Activated T-cell treated with anti-CD3 and anti-CD28 coated beads for 4 hours (primary cell): ENCODE results near the gene DARS1.
A peak's percentile ranks its signal among the peaks of the same experiment; 100 is the strongest.
"Not testable (repeated sequence)": the region's sequence is repeated elsewhere in the genome, so short reads cannot be mapped to it uniquely, and the experiment has no call there.

Experiments
- DNase-seq: peaks from one replicate; pipeline ENCODE4 v3.0.0-alpha.2; 2020

DARS1 gene

DNA sequence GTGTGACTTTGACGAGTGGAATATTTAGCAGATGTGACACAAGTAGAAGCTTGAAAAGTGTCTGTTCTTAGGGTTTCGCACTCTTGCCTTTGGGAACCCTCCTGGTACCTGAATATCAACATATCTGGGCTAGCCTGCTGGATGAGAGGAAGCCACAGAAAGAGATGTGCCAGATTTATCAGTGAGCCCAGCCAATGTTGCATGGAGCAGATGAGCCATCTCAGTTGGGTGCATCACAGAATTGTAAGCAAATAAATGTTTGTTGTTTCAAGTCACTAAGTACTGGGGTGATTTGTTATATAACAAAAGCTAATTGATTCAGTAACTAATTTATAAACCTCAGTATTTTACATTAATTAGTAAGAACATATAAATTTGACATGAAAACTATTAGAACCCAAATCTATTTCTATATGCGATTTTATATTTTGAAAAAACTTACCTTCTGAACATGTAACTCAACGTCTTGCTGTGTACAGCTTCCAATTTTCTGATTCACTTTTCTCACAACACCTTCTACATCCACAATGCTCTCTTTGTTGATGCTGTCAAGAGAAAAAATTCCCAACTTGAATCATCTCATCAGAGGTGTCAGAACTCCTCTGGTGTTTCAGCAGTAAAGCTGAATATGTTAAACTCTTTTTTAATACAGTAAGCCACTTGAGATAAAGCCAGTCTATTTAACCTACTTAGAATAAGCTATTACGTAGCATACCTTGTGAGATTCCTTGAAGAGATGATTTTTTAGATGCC lies 42.3 kb downstream of the DARS1 start:
- no peak for DNase-seq

DNA sequence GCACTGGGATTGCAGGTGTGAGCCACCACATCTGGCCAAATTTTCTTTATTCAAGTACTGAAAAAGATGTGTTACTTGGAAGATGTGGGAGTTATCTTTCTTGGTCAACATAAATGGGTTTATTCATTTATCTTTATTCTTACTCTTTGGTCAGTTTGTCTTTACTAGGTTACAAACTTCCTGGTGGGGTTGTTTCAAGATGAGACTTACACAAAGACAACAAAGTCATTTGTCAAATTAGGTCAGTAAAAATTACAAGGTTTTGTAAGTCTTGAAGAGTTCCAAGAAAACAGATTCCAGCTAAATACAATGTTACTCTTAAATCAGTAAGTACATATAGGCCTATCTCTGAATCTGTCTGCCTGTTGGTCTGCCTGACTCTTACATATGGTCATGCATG lies 48.9 kb downstream of the DARS1 start:
- DNase-seq, result no peak

DNA sequence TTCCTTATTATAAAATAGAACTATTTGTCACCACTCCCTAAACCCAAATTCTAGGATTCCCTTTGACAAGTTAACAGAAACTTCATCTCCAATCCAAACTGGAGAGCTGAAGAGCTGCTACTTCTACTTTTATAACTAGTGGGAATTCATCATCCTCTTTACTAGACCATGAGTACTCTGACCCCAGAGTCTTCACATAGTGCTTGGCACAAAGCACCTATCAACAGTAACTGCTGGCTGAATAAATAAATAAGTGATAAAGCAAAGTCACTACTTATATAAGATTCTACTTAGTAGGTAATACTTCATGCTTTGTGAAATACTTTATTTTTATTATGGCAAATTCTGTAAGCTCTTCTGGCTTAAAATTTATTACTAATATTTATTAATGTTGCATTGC lies 49.5 kb downstream of the DARS1 start:
- no peak for DNase-seq

DNA sequence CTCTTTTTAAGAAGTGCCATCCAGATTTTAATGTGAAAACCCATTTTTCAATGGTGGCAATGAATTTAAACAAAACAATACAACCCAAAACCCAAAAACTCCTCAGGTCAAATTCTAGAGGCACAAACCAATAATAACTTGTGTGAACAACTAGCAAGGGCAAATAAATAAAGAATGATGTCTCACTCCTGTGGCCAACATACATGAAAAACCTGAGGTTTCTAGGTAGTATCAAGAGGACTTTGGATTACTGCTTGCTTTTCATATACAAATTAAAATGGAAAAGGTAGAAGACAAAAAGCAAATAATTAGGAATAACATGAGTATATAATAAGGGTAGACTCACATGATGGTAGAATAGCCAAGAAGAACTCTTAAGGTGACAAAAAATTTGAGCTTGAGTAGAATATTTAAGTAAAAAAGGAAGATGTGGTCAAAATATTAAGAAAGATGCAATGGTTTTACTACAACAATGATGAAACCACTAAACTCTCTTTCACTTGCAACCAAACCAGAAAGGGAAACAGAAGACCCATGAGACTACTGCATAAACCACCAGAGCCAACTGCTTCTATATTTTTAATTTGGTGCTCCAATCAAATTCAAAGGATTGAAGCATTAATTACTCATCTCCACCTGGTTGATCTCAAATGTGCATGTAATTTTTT lies 53.5 kb downstream of the DARS1 start:
- no peak for DNase-seq

DNA sequence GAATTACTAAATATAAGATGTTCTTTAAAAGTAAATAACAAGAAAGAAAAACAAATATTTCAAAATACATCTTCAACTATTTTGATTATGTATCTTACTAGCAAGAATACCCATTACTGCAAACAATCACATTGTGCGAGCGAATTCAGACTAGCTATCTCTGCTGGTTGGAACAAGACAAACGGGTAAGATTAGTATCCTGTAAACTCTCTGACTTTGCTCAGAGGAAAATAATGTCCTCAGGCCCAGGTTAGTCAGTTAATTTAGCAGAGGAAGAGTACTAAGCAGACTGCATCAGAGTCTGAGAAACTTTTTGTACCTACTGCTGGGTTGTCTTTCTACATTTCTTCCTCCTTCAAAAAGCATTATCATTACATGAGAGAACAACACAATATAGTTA lies 58.8 kb downstream of the DARS1 start:
- DNase-seq, result no peak

DNA sequence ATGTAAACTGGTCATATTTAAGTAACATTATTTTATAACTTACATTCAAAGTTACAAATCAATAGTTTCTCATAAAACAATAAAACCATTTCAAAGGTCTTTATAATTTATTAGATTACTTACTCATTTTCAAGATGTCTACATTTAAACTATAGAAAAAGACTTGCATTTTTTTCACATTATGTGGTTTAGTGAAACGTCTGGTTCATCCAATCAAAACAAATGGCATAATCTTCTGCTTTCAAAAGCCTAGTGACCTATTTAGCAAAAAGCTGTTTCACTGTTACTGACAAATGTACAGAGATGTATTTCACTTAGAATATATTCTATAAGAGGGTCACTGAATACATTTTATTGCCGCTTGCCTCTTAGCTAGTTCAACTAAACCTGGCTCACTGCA lies 59.9 kb downstream of the DARS1 start:
- no peak for DNase-seq

DNA sequence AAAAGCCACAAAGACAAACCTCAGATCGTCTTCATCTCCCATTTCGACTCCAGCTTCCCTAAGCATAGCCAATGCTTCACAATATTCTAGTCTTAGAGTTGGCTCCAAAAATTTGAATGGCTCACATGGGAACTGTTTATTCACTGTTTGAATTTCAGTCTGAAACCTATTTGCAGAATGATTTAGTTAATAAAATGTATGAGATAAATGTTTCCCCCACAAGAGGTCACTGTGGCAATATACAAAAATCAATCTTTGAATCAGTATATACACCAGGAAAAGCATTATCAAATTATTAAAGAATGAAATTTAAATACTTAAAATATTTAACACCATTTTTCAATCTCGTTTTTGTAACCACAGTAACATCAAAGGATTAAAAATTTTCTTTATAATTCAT lies 69.2 kb downstream of the DARS1 start:
- no peak for DNase-seq

DNA sequence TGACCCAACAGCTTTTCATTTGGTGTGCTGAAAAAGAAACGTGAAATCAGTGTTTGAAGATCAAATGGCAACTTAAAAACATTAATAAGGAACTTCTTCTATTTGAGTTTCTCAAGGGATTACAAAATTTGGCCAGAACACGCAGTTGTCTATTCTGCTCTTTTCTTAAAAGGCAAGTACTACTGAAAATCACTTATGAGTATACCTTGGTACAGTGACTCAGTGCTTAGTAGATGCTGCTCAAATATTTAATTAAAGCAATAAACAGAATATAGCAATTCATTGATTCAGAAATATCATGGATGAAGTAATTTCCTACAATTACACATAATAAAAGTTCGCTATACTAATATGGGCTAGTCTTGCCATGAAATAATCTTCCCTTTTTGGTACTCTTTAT lies 70.9 kb downstream of the DARS1 start:
- DNase-seq, result no peak

DNA sequence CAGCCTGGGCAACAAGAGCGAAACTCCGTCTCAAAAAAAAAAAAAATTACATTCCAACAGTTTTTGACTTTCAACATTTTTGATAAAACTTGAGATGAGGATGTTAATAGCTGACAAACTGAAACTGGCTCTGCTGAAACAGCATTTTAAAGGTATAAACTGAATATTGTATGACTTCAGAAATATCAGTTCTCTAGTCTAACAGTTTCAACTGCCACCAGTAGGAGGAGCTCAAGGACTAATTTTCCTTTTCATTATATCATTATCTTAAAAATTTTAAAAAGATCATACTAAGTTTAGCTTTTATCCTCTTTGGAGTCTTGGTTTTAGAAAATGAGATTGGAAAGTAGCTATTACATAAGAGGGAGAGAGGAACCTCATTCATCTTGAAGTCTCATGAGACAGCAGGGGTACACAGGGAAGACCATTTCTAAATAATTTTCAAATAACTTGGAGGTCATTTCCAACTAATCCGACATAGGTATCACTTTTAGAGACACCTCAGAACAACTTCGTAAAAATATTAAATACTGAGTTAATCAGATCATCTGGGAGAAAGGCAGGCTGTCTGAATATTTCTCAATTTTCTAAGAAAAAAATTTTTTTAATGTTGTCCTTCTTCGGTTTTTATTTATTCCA lies 71.6 kb downstream of the DARS1 start:
- DNase-seq, result peak; percentile 42

DNA sequence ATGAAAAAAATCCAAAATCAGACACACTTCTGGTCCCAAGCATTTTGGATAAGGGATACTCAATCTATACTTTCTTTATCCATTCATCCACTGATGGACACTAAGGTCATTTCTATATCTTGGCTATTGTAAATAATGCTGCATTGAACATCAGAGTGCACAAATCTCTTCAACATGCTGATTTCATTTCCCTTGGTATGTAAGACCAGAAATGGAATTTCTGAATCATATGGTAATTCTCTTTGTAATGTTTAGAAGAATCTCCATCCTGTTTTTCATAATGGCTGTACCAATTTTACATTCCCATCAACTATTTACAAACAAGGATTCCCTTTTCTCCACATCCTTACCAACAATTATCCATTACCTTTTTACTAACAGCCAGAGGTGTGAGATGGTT lies 75.5 kb downstream of the DARS1 start:
- no peak for DNase-seq

DNA sequence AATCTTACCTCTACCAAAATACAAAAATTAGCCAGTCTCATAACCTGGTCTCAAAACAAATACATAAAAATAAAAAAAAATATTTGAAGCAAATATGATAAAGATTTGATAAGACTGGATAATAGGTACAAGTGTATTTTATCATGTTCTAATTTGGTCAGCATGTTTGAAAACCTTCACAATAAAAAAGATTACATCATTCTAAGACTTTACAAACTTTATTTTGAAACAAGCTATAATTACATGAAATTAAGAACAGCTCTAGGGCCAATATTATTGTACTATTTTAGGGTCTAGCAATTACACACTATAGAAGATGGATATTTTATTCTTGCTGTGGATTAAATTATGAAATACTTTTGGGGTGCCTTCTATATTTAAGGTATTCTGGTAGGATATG lies 79.7 kb downstream of the DARS1 start:
- no peak for DNase-seq

DNA sequence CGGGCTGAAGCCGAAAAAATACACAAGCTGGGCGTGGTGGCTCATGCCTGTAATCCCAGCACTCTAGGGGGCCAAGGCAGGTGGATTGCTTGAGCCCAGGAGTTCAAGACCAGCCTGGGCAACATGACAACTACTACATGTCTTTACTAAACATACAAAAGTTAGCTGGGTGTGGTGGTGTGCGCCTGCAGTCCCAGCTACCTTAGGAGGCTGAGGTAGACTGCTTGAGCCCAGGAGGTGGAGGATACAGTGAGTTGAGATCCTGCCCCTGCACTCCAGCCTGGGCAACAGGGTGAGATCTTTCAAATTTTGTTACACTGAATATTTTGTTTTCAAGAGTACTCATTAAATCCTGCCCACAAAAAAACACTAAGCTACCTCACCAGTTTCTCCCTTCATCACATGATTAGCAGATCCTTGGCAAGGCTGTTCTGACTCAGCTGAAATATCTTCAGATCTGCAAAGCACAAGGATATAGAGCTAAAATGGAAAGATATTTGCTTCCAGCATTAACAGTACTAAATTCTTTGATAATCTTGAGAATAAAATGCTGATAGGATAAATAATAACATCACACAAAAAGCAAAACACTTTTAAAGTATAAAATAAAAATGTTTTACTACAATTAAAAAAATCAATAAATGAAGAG lies 81.0 kb downstream of the DARS1 start:
- no peak for DNase-seq

DNA sequence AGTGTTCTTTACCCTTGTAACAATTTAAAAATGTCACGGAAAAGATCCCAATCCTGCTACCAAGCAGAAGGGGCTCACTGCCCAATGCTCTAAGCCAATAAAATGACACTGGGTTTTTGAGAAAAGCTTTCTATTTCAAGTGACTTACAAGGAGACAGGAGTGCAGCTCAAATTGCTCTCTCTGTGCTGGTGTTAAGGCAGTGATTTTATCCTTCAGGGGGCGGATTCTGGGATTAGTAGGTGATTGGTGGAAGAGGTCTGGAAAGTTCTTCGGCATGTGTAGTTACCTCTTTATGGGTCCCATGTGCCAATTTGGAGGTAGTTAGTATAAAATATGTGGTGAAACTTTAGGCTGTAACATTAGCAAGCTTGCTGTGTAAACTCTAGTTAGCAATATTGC lies 81.8 kb downstream of the DARS1 start:
- no peak for DNase-seq

DNA sequence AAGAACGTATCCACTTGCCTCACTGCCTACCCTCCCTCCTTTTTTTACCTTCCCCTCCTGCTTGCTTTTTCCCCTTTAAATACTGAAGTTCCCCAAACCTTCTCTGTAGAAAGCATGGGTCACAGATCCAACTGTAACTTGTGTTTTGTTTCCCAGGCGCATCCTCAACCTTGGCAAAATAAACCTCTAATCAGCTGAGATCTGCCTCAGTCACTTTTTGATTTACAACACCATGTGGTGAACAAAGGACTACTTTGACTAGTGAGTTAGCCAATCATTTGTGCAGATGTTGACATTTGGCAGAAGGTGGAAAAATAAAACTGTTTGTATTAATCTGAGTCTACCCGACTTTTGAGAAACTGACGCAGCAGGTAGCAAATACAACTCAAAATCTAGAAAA lies 85.9 kb downstream of the DARS1 start:
- DNase-seq, result no peak

DNA sequence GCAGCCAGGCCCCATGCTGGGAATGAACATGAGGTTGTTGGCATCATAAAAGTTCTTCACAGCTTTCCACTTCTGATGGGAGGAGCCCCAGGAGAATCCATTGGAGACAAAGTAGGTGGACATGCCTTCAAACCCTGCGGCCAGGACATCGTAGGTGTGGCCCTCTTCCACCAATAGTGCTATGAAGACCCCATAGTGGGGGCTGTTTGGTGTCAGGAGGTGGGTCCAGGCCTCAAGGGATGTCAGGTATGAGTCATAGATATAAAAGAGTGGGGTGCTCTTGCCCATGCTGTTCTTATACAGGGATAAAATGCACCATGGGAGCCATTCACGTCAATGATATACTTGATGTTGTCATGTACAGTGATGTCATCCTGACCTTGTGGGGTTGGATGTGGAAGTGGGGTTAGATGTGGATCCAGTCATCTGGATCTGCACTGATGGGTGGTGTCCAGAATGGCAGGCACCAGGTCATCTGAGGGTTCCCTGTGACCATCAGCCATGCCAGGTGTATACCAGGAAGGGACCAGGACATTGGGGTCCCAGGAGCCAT lies 87.1 kb downstream of the DARS1 start:
- DNase-seq, result no peak

DNA sequence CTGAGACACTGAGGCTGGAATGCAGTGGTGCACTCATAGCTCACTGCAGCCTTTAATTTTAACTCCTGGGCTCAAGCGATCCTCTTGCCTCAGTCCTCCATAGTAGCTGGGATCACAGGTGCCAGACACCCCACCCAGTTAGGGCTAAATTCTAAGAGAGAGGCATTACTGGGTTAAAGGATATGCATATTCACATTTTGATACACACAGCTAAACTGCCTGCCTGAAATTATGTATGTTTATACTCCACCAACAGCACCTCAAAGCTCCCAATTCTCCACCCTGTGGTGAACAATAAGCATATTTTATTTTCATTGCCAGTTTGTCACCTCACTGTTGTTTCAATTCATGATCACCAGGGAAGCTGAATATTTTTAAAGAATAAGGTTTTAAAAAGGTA lies 90.5 kb downstream of the DARS1 start:
- DNase-seq, result no peak

DNA sequence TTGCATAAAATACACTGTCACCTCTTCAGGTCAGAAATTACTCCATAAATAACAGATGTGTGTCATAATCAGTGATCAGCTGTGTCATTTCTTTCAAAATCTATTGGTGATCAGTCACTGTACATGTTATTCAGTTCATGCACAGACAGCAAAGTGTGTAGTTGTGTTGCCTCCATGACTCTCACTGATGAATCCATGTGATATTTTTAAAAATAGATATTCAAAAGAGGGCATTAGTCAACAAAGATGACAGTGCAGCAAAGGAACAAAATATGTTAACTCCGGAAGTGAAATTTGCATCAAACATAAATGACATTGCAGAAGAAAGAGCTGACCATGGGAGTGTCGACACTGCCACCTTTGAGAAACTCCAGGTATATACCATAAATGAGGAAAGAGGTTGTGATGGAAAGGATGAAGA lies 92.0 kb downstream of the DARS1 start:
- no peak for DNase-seq

DNA sequence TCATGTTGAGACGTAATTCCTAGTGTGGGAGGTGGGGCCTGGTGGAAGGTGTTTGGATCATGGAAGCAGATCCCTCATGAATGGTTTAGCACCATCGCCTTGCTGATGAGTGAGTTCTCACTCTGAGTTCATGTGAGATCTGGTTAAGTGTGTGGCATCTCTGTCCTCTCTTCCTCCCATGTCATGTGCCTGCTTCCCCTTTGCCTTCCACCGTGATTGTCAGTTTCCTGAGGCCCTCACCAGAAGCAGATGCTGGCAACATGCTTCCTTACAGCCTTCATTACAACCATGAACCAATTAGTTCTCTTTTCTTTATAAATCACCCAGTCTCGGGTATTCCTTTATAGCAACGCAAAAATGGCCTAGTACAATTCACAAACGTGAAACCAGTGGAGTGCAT lies 94.6 kb downstream of the DARS1 start:
- DNase-seq, result no peak

DNA sequence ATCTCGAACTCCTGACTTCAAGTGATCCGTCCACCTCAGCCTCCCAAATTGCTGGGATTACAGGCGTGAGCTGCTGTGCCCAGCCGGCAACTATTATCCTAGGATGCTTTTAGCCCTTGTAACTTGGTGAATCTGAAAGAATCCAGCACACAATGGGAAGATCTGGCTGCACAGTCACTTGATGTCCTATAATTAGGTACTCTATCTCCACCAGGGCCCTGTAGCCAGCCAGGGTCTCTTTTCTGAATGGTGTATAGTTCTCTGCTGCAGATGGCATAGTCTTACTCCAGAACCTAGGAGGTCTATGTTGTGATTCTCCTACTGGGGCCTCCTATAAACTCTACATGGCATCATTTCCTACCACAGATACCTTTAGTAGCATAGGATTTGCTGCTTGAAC lies 95.3 kb downstream of the DARS1 start:
- no peak for DNase-seq

DNA sequence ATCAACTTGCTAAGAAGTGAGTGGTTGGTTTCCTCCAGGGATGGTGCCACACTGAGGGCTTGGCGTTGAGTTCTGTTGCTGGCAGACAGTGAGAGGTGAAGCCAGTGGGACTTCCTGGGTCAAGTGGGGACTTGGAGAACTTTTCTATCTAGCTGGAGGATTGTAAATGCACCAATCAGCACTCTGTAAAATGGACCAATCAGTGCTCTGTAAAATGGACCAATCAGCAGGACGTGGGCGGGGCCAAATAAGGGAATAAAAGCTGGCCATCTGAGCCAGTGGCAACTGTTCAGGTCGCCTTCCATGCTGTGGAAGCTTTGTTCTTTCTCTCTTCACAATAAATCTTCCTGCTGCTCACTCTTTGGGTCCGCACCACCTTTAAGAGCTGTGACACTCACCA lies 96.8 kb downstream of the DARS1 start:
- not testable (repeated sequence) for DNase-seq

DNA sequence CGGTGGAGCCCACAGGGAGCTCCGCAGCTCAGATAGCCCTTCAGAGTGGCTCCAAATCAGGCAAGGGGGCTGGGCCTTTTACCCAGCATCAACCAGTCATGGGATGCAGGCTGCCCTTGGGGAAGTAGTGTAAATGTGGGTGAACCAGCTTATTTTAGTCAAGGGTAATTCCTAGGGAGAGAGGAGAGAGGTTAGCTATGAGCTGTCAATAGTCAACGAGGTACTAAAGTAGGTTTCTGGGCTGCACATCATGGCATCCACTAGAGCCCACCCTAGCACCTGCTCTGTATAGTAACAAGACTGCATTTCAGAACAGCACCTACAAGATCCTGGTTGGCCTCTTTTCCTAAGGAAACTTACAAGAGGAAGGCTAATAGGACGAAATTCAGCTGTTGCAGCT lies 99.7 kb downstream of the DARS1 start:
- no peak for DNase-seq

DNA sequence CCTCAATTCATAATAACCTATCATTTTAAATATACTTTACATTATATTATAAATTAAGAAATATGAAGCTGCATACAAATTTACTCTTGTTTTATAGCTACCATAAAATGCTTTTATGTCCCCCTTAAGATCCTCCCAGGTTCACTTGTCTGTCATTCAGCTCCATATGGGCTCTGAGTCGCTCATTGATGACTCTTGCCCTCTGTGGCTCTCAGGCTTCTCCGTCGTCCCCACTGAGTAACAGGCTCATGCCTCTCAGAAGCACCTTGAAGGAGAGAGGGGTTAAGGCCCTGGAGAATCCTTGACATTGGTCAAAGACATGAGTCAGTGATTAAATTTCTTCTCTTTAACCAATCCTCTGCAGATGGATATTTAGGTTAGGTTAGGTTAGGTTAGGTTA lies 103.0 kb downstream of the DARS1 start:
- DNase-seq, result no peak

DNA sequence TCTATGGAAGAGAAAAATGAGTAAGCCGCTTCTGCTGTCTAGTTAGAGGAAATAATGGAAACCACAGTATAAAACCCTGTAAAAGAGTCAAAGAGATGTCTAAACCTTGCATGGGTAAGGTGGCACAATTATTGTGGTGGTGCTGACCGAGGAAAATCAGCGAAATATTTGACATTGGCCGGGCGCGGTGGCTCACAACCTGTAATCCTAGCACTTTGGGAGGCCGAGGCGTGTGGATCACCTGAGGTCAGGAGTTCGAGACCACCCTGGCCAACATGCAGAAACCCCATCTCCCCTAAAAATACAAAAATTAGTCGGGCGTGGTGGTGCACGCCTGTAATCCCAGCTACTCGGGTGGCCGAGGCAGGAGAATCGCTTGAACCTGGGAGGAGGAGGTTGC lies 108.7 kb downstream of the DARS1 start:
- not testable (repeated sequence) for DNase-seq
